ENCODE measurements around the gene RNF187. TPM values are rescaled to one million over a fixed set of nuclear protein-coding genes. Genes with fewer than 3 reads are reported as not detected.

Gene RNF187
- polyA plus RNA-seq, 2 of the 4 experiments (the other 2 are of a cell fraction) = 64.5 to 82.8 TPM

DNA sequence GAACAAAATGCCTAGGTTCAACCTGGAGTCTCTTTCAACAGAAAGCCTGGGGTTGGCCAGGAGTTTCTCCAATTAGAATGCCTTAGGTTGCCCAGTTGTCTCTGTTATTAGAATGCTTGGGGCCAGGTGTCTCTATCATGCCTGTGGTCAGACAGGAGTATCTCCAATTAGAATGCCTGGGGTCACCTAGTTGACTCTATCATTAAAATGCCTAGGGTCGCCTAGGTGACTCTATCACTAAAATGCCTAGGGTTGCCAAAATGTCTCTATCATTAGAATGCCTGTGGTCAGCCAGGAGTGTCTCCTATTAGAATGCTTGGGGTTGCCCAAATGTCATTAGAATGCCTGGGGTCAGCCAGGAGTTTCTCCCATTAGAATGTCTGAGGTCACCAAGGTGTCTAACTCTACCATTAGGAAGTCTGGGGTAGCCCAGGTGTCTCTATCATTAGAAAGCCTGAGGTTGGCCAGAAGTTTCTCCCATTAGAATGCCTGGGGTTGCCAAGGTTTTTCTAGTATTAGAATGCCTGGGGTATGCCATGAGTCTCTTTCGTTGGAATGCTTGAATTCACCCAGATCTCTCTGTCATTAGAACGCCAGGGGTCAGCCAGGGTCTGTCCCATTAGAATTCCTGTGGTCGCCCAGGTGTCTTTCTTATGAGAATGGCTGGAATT, 57.9 kb downstream of the RNF187 start (continued):
- TF ChIP-seq MAFK (IDR thresholded peaks at IDR 0.05; ENCODE audit: partially characterized antibody) = no peak
- TF ChIP-seq, protein P1, sequence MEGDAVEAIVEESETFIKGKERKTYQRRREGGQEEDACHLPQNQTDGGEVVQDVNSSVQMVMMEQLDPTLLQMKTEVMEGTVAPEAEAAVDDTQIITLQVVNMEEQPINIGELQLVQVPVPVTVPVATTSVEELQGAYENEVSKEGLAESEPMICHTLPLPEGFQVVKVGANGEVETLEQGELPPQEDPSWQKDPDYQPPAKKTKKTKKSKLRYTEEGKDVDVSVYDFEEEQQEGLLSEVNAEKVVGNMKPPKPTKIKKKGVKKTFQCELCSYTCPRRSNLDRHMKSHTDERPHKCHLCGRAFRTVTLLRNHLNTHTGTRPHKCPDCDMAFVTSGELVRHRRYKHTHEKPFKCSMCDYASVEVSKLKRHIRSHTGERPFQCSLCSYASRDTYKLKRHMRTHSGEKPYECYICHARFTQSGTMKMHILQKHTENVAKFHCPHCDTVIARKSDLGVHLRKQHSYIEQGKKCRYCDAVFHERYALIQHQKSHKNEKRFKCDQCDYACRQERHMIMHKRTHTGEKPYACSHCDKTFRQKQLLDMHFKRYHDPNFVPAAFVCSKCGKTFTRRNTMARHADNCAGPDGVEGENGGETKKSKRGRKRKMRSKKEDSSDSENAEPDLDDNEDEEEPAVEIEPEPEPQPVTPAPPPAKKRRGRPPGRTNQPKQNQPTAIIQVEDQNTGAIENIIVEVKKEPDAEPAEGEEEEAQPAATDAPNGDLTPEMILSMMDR (IDR thresholded peaks at IDR 0.05) = no peak

Small RNA genes within 50 kb of the gene (small RNA-seq; reads per million reads assigned to genes)
- 0 reads per million in 6 experiments for gene MIR4666A

Other genes with a start within 250 kb of the RNF187 start
- 9.3 and 9.9 TPM in 2 replicates for gene TRIM11, start 80.5 kb upstream of the RNF187 start, polyA plus RNA-seq (2011; rRNA removed)
- gene TRIM11, start 80.5 kb upstream of the RNF187 start, polyA plus RNA-seq (2017; fragmentation: RNase III; extraction: RNeasy Plus Mini Kit Qiagen cat#74134 plus additional on column Dnase treatment) = 18.8 to 20.1 TPM (median 20.1 TPM) in 3 replicates
- not detected in 2 replicates for gene TRIM17, start 70.5 kb upstream of the RNF187 start, polyA plus RNA-seq (2011; rRNA removed)
- gene TRIM17, start 70.5 kb upstream of the RNF187 start, polyA plus RNA-seq (2017; fragmentation: RNase III; extraction: RNeasy Plus Mini Kit Qiagen cat#74134 plus additional on column Dnase treatment) = not detected in 3 replicates
- 11.5 and 12.8 TPM in 2 replicates for gene RHOU, start 248.1 kb downstream of the RNF187 start, polyA plus RNA-seq (2011; rRNA removed)
- 9.7 to 14.7 TPM (median 10.2 TPM) in 3 replicates for gene RHOU, start 248.1 kb downstream of the RNF187 start, polyA plus RNA-seq (2017; fragmentation: RNase III; extraction: RNeasy Plus Mini Kit Qiagen cat#74134 plus additional on column Dnase treatment)

Measured in A549 (cell line).